Fibroblast of villous mesenchyme (primary cell): ENCODE data around the gene UAP1. TPM values are rescaled to one million over a fixed set of nuclear protein-coding genes. Genes with fewer than 3 reads are reported as not detected.

Source experiments
- DNase-seq: peaks from one replicate; pipeline ENCODE4 v3.0.0-alpha.2; 2010; ENCODE audit warnings: low read depth
- H3K4me3 ChIP-seq: 2 replicates; pipeline ENCODE4 v1.5.1; 2011; ENCODE audit warnings: low read depth, mild to moderate bottlenecking, low read length
- total RNA-seq: library from RNA; depleted of rRNA; stranded (reverse); fragments of >200 nt; gene quantifications from 2 replicates; pipeline ENCODE4 v1.2.3, GENCODE V29; 2012
- TF ChIP-seq, protein P1 (sequence below): IDR thresholded peaks from 2 replicates; pipeline ENCODE4 v1.5.1; 2012; ENCODE audit warnings: low read depth, mild to moderate bottlenecking, low read length; ENCODE audit not compliant: insufficient read depth

UAP1 gene
- total RNA-seq, 1 donor = 108 TPM

DNA sequence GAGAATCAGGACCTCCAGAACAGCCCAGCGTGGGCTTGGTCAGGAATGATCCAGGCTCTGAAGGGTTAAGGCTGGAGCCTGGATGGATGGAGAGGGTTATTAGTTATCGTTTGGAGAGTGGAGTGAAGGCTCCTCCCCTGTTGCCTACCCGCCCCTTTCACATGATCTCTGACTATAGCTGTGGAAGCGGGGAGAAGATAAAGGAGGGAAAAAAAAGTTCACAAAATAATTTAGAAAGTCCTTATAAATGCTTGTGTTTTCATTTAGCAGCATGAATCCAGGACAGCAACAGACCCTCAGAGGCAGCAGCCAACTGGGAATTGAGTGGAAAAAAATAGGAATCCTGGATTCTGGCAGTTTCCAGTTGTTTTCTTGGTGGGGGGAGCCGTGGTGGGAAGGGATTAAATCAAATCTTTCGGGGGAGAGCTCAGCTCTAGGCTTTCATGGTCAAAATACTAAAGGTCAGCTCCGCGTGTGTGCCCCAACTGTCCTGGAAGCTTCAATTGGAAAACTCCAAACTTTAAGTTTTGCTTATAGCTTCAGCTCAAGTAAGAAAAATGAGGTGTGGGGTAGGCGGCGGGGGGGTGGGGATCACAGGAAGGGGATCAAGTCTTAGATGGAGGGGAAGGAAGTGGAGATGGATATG is 70.1 kb downstream of the UAP1 start:
- peak; percentile 81 for DNase-seq
- peak overlapping the region; percentile 74 for H3K4me3 ChIP-seq
- TF ChIP-seq, protein P1, sequence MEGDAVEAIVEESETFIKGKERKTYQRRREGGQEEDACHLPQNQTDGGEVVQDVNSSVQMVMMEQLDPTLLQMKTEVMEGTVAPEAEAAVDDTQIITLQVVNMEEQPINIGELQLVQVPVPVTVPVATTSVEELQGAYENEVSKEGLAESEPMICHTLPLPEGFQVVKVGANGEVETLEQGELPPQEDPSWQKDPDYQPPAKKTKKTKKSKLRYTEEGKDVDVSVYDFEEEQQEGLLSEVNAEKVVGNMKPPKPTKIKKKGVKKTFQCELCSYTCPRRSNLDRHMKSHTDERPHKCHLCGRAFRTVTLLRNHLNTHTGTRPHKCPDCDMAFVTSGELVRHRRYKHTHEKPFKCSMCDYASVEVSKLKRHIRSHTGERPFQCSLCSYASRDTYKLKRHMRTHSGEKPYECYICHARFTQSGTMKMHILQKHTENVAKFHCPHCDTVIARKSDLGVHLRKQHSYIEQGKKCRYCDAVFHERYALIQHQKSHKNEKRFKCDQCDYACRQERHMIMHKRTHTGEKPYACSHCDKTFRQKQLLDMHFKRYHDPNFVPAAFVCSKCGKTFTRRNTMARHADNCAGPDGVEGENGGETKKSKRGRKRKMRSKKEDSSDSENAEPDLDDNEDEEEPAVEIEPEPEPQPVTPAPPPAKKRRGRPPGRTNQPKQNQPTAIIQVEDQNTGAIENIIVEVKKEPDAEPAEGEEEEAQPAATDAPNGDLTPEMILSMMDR = no peak

DNA sequence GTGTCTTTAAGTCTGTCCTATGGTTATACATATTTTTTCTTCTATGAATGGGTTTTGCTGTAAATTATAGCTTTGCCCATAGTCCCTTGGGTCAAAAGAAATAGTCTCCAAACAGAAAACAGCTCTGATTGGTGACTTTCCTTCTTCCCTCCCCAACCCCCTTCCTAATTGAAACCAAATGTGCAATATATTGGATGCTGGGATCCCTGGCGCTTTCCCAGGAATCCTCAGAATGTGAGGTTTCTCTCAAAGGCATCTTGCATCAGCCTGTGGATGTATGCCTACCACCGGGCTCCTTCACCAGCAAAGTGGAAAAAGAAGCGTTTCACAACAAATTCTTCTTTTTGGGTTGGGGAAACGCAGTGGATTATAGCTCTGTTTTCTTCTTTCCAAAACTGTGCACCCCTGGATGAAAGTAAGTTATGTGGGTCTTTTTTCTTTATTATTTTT is 70.7 kb downstream of the UAP1 start, which contains the start of gene DDR2:
Gene DDR2, plus strand, starts transcription at position 248 of the 450 bp plus-strand sequence. CDS start 86,600 bp downstream, outside the sequence.
- peak; percentile 96 for DNase-seq
- TF ChIP-seq, protein P1 = no peak
- H3K4me3 ChIP-seq = peak within 1 kb of the TSS; percentile 74

DNA sequence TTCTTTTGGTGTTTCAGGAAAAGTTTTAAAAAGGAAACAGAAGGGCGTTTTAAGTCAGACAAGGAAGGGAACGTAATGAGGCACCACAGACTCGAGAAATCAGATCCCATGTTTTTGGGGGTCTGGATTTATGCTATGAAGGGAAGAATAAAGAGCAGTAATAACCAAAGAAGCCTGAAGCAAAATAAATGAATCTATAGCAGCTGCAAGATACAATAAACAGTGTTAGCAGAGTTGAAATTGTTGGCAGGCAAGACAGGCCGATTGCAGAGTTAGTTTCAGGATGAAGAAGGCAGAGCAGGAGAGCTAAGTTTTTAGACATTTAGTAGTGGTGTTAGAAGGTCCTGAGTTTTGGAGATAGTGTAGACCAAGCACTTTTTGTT is 71.2 kb downstream of the UAP1 start:
- peak; percentile 49 for DNase-seq
- peak overlapping the region; percentile 74 for H3K4me3 ChIP-seq
- TF ChIP-seq, protein P1 = no peak

DNA sequence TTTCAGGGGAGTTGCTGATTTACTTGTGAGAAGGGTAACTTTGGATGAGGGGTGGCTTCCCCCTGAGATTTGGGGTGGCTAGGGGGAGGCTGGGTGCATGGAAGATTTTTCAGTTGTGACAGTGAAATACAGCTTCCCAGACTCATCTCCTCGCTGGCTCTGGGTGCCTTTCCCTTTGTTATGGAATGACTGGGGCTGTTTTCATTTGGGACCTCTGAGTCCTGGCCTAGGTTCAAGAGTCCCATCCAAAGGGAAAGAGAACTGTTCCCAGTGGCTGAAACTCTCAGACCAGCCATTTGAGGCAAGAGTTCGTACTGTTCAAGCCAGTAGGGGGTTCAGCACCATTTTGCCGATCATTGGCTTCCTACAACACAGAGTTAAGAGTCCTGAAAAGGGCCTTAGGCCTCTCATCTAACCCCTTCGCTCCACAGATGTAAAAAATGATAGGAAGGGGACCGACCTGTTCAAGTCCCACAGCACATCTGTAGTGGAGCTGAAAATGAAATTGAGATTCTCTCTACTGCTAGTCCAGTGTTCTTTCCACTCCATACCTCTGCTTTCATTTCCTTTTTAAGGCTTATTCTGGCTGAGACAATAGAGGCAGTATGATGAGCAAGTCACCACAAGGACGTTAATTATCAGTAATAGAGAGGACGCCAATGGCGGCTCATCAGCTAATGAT is 71.7 kb downstream of the UAP1 start:
- DNase-seq = peak; percentile 66
- TF ChIP-seq, protein P1 = peak; percentile 25
- H3K4me3 ChIP-seq = peak overlapping the region; percentile 74

DNA sequence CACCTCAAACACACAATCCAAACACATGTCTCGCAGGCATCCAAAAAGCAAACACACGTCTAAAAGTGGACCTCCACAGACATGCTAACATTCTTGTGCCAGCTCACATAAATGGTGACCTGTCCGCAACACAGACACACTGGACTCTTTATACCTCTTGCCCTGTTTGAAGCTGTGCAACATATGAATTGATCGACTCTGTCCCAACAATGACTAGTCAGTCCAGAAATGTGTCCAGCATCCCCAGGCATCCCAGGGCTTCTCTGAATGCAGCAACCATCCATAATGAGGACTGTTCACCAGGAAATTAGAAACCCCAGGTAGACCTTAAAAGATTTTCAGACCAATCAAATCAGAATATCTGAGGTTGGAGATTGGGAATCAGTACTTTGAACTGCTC is 73.9 kb downstream of the UAP1 start:
- no peak for DNase-seq
- peak overlapping the region; percentile 74 for H3K4me3 ChIP-seq
- TF ChIP-seq, protein P1 = no peak

DNA sequence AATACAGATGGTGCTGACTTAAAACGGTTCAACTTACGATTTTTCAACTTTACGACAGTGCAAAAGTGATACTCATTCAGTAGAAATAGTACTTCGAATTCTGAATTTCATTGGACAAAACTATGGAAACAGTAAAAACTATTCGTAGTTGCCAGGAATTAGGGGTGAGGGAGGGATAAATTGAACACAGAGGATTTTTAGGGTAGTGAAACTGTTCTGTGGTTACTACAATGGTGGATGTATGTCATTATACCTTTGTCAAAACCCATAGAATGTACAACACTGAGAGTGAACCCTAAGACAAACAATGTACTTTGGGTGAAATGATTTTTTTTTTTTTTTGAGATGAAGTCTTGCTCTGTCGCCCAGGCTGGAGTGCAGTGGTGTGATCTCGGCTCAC is 78.2 kb downstream of the UAP1 start:
- no peak for DNase-seq
- TF ChIP-seq, protein P1 = no peak
- no peak overlapping the region for H3K4me3 ChIP-seq
